NCI-H345 treated with DMSO at 0.1 percent for 48 hours (cell line): Measurements from ENCODE around the gene SLK.

Source experiments
- DNase-seq: peaks from one replicate; lab custom pipeline; 2025; ENCODE audit not compliant: unreplicated experiment; lab: John Stamatoyannopoulos, UW

Gene SLK

GRCh38 chr10:103966671-103967447 lies at the start of gene SLK:
Gene SLK, plus strand, starts transcription at chr10:103967140. Its CDS starts 606 bp downstream, at chr10:103967746.
- peak; percentile 37 for DNase-seq

GRCh38 chr10:103917302-103918052 lies 49.5 kb upstream of the SLK start:
- no peak for DNase-seq

DNA sequence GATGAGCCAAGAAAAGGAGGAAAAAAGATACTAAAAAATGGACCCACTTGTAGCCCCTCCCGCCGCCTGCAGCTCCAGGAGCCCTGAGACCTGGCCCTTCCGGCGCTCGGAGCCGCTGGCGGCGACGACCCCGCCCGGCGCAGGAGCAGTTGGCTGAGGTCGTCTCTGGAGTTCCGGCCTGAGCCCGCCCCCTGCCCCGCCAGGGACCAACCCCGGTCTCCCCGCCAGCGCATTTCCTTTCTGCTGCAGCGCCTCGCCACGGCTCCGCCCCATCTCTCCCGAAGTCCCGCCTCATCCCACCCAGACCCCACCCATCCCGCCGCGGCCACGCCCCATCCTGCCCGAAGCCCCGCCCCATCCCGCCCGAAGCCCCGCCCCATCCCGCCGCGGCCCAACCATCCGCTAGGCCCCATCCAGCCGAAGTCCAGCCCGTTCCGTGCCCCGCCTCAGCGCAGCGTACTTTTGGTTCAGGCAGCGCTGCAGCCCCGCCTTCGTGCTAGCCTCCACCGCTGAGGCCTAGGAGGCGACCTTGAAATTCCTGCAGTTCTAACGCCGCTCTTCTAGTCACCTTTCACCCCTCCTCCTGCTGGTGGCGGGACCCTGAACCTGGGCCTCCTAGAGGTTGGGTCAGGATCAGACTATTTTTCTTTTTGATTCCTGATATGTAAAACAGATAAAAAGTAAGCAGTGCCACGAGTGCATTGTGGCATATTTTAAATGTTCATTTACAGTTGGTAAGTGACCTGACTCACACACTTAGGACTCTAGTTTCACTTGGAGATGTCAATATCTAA lies 48.7 kb upstream of the SLK start, which contains the start of gene STN1:
Gene STN1, minus strand, starts transcription at position 132 of the 794 bp plus-strand sequence. CDS start 590 bp downstream, outside the sequence.
- peak; percentile 89 for DNase-seq

DNA sequence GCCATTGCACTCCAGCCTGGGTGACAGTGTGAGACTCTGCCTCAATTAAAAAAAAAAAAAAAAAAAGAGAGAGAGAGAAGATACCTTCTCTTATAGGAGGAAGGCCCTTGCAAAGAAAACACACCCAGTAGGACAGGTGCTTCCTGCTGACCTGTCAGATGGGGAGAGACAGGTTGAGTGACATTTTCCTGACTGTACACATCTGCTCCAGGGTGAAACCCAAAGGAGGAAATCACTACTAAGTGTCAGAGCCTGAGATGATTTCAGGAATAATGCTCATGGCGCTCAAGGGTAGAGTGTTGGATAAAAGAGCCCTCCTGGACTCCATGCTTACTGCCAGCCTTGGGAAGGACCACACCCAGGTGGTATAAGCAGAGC lies 47.3 kb upstream of the SLK start:
- DNase-seq, result no peak

GRCh38 chr10:103921248-103921647 lies 45.7 kb upstream of the SLK start:
- no peak for DNase-seq

GRCh38 chr10:103921750-103922195 lies 45.2 kb upstream of the SLK start:
- no peak for DNase-seq

- DNase-seq, result no peak
Measured at GRCh38 chr10:103922659-103923058, 44.3 kb upstream of the SLK start.

DNA sequence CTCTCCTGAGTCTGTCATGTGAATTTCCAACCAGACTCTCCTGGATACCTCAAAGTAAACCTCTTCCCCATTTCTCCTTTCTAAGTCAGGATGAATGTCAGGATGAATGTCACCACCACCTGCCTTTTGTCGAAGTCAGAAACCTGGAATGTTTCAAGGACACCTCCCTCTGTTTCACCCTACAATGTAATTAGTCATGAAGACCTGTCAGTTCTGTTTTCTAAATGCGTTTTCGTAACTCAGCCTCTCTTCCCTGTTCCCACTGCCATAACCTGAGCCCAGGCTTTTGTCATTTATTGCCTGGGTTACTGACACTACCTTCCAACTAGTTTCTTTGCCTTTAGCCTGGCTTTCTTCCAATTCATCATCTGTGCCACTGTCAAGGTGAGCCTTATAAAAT lies 43.4 kb upstream of the SLK start:
- no peak for DNase-seq

- DNase-seq, result no peak
Measured at GRCh38 chr10:103925591-103925990, 41.3 kb upstream of the SLK start.

DNA sequence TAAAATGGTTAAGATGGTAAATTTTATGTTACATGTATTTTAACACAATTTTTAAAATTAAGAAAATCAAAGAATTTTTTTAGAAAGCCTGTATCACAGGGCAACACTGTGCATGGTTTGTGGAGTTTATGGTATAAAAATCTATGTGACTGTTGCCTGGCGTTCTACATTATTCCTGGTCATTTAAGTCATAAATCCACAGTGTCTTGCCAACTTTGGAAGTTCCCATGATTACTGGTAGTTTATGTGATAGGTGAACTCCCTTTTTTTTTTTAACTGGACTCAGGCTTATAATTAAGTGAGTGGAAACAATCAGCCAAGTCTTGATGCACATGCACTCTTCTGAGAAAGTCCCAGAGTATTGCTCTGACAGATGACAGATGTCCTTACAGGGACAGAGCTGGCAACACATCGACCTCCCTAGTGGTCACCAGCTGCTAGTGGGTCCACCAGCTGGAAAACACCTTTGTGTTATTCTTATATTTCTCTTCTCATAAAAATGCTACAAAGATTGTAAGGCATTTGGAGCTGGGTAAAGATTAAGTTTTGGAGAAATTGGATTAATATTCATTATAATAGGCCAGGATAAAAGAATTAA lies 40.1 kb upstream of the SLK start:
- DNase-seq, result no peak

DNA sequence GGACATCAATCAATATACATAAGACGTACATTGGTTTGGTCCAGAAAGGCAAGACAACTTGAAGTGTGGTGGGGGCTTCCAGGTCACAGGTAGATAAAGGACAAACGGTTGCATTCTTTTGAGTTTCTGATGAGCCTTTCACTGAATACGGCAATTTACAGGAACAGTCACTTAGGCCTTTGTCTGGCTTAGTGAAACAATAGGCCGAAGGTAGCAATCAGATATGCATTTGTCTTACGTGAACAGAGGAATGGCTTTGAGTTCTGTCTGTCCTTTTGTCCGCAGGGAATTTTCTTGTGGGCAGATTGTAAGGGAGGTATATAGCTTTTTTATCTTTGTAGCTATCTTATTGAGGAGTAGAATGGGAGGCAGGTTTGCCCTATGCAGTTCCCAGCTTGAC lies 38.2 kb upstream of the SLK start:
- no peak for DNase-seq

- no peak for DNase-seq
Measured at GRCh38 chr10:103929381-103929921, 37.5 kb upstream of the SLK start.

DNA sequence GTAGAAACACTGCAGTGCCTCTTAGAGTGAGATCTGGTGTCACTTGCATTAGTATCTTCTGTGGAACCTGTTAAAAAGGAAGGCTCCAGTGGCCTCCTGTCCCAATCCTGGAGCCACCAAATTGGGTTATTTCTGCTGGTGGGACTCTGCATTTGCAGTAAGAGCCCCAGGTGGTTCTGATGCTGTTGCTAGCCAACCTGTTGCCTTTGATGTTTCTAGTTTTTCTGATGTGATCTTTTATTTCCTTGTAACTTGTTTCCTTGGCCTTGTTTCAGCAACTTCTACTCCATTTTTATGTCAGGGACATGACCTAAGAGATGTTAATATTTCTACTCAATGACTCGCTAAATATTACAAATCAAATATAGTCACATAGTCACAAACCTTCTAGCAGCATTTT lies 36.5 kb upstream of the SLK start:
- DNase-seq, result no peak

- DNase-seq, result no peak
Measured at GRCh38 chr10:103930881-103931280, 36.1 kb upstream of the SLK start.

DNA sequence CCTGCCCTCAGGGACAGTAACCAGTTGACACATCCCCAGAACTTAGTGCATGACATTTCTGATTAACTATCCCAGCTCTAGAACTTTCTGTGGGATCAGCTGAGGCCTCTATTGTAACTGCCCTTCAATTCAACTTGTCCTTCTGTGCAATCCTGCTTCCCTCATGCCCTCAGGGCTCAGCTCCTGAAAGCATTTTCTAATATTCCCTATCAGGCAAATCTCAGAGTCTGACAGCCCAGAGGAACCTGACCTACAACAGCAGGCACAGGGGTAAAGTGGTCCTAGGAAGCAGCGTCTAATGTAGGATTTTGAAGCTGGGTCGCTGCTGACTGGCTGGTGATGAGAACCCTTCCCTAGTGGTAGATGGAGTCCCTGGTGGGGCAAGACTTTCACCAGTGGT lies 35.3 kb upstream of the SLK start:
- DNase-seq, result no peak

GRCh38 chr10:103932271-103932670 lies 34.7 kb upstream of the SLK start:
- no peak for DNase-seq

DNA sequence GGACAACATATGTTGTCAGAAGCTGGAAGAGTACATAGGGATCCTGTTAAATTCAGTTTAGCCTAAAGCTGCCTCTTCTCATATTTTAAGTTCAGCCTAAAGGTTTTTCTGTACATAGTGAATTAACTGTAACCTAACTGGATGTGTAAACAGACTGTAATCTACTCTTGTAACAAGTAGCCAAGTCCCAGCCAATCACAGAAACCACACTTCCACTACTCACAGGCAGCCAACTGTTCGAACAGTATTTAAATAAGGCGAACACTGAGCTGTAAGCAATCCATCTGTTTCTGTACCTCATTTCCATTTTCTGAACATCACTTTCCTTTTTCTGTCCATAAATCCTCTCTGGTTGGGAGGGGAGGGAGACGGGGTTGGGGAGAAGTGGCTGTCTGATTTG lies 34.0 kb upstream of the SLK start:
- DNase-seq, result no peak

- DNase-seq, result no peak
Measured at GRCh38 chr10:103933557-103934121, 33.3 kb upstream of the SLK start.

GRCh38 chr10:103934308-103934707 lies 32.6 kb upstream of the SLK start:
- DNase-seq, result no peak

GRCh38 chr10:103936022-103936421 lies 30.9 kb upstream of the SLK start:
- DNase-seq, result no peak
